Measurements from ENCODE around the gene STIP1. TPM values are rescaled to one million over a fixed set of nuclear protein-coding genes. Genes with fewer than 3 reads are reported as not detected.

Gene STIP1
- total and polyA plus RNA-seq, 2 donors (not counting 3 experiments of a cell fraction or from before 2014, with no cell fraction given) = 117 to 226 TPM

DNA sequence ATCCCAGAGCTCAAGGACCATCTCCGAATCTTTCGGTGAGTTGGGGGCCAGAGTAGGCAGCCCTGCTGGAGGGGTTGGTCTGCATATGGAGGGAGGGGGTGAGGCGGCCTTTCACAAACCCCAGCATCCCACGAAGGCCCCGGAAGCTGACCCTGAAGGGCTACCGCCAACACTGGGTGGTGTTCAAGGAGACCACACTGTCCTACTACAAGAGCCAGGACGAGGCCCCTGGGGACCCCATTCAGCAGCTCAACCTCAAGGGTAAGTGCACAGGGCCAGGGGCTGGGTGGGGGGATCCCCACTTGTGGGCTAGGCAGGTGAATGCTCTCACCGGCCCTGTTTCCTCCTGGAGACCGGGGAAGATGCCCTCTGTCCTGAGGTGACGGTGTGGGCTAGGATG lies 33.8 kb downstream of the STIP1 start:
- ChIA-PET CTCF (interaction anchor here (1.4 kb wide), 1 partner anchor 34 kb away, joined by 3 read pairs; the partner anchor contains the start of gene STIP1), POLR2A (no interaction called here)
- no peaks in the 10 kb centered on the region for H3K79me2 ChIP-seq (ENCODE audit: control insufficient read depth, insufficient read depth, low read length)
- no peaks in the 10 kb centered on the region for H3K27me3 ChIP-seq (ENCODE audit: control insufficient read depth in 2 of 2, insufficient read depth in 2 of 2, low read length in 2 of 2)
- no peak for DNase-seq (ENCODE audit: low read depth, low spot score)
- no peak for FAIRE-seq
- dilution Hi-C loops (cut with MboI; ENCODE audit: extremely low pct_ligation_motif_present, low sequenced_read_pairs) = no loop called here
- H3K9ac ChIP-seq (replicated peaks; ENCODE audit: extremely low read depth, insufficient read depth, low read length) = no peak overlapping the region
- intact Hi-C loops (cut with micrococcal nuclease) = no loop called here
- no peaks in the 10 kb centered on the region for H3K9me3 ChIP-seq (replicated peaks; ENCODE audit: control insufficient read depth, insufficient read depth, low read length)
- H2AFZ ChIP-seq (ENCODE audit: low read depth, low read length) = no peak overlapping the region
- no TSS peak for BruUV-seq (replicated peaks)
- no peaks in the 10 kb centered on the region for H3K4me1 ChIP-seq (ENCODE audit: control insufficient read depth, extremely low read depth, insufficient read depth, low read length)
- no peak overlapping the region for H3K4me2 ChIP-seq (ENCODE audit: insufficient read depth, low read length)
- no peaks in the 10 kb centered on the region for H3K9me1 ChIP-seq (replicated peaks; ENCODE audit: control insufficient read depth, extremely low read depth, insufficient read depth, low read length)
- H3K36me3 ChIP-seq (ENCODE audit: control insufficient read depth in 2 of 2, extremely low read depth in 1 of 2, insufficient read depth in 2 of 2, low read length in 2 of 2) = peaks cover 0 to 6% of the 10 kb centered on the region in 2 experiments
- no peak overlapping the region for H3K4me3 ChIP-seq (replicated peaks in 1 of 3; ENCODE audit: insufficient read depth in 1 of 3, low read depth in 1 of 3, low read length in 3 of 3)
- H4K20me1 ChIP-seq (replicated peaks; ENCODE audit: control insufficient read depth, extremely low read depth, insufficient read depth, low read length) = no peaks in the 10 kb centered on the region
- no peak overlapping the region for H3K27ac ChIP-seq (ENCODE audit: insufficient read depth, low read depth, low read length)
- TF ChIP-seq JUN (IDR thresholded peaks at IDR 0.05; ENCODE audit: borderline replicate concordance, insufficient read depth, insufficient read length, low read depth) = no peak
- TF ChIP-seq GATA2 (IDR thresholded peaks at IDR 0.05; ENCODE audit: insufficient read depth, insufficient read length, low read depth, low read length) = no peak
- TF ChIP-seq, protein P1, sequence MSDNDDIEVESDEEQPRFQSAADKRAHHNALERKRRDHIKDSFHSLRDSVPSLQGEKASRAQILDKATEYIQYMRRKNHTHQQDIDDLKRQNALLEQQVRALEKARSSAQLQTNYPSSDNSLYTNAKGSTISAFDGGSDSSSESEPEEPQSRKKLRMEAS (IDR thresholded peaks at IDR 0.05; ENCODE audit: insufficient read depth, insufficient read length) = no peak
- no peak for TF ChIP-seq POLR2A (IDR thresholded peaks at IDR 0.05; ENCODE audit: low read depth, low read length)
- no peak for TF ChIP-seq EZH2 (IDR thresholded peaks at IDR 0.05; ENCODE audit: borderline replicate concordance, low read depth, low read length, severe bottlenecking)
- TF ChIP-seq POLR2AphosphoS5 (IDR thresholded peaks at IDR 0.05; ENCODE audit: insufficient read depth, low read depth, low read length) = no peak
- no peak for TF ChIP-seq MYC (IDR thresholded peaks at IDR 0.05; ENCODE audit: low read depth, low read length)
- TF ChIP-seq, protein P2, sequence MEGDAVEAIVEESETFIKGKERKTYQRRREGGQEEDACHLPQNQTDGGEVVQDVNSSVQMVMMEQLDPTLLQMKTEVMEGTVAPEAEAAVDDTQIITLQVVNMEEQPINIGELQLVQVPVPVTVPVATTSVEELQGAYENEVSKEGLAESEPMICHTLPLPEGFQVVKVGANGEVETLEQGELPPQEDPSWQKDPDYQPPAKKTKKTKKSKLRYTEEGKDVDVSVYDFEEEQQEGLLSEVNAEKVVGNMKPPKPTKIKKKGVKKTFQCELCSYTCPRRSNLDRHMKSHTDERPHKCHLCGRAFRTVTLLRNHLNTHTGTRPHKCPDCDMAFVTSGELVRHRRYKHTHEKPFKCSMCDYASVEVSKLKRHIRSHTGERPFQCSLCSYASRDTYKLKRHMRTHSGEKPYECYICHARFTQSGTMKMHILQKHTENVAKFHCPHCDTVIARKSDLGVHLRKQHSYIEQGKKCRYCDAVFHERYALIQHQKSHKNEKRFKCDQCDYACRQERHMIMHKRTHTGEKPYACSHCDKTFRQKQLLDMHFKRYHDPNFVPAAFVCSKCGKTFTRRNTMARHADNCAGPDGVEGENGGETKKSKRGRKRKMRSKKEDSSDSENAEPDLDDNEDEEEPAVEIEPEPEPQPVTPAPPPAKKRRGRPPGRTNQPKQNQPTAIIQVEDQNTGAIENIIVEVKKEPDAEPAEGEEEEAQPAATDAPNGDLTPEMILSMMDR (IDR thresholded peaks at IDR 0.05; ENCODE audit: extremely low read depth in 1 of 2, insufficient read depth in 1 of 2, low read depth in 1 of 2, low read length in 2 of 2) = no peak
- TF ChIP-seq FOS (IDR thresholded peaks at IDR 0.05; ENCODE audit: borderline replicate concordance, insufficient read depth, low read length) = no peak
